H1 (cell line): ENCODE results near the gene RGS11. TPM values are rescaled to one million over a fixed set of nuclear protein-coding genes. Genes with fewer than 3 reads are reported as not detected.

Experiments used
- CTCF ChIA-PET: fragments of 300-600 bp; sonication (Branson Sonifier 250); formaldehyde crosslinking; loops from one replicate; lab custom pipeline; 2021; ENCODE audit not compliant: partially characterized antibody; lab: Charles Lee
- POLR2A ChIA-PET: fragments of 300-600 bp; sonication (Branson Sonifier 250); formaldehyde crosslinking; loops from one replicate; lab custom pipeline; 2021; ENCODE audit warnings: inconsistent platforms; ENCODE audit not compliant: partially characterized antibody; lab: Charles Lee
- DNase-seq, 2 experiments: peaks; one replicate each; pipeline versions ENCODE4 v3.0.0 to v3.0.0-alpha.2; 2010 to 2022; ENCODE audit warnings: low spot score in 2 of 2, low read depth in 1 of 2, mixed read lengths in 1 of 2
- FAIRE-seq: peaks from 2 replicates; lab custom pipeline; 2011; peaks lifted over from hg19 to GRCh38; lab: Jason Lieb, UNC
- H2AFZ ChIP-seq: 2 replicates; pipeline ENCODE4 v1.8.1; 2012; ENCODE audit warnings: low read length, inconsistent platforms
- H2AK5ac ChIP-seq: 2 replicates; pipeline ENCODE4 v1.6.1; 2013; ENCODE audit warnings: low read depth, low read length
- H2BK120ac ChIP-seq: replicated peaks from 2 replicates; pipeline ENCODE3; 2013; ENCODE audit warnings: low read depth, low read length, inconsistent platforms
- H2BK12ac ChIP-seq: 2 replicates; pipeline ENCODE4 v1.6.1; 2013; ENCODE audit warnings: low read depth, low read length
- H2BK15ac ChIP-seq: 2 replicates; pipeline ENCODE4 v1.6.1; 2013; ENCODE audit warnings: low read length
- H2BK20ac ChIP-seq: 2 replicates; pipeline ENCODE4 v1.6.1; 2013; ENCODE audit warnings: low read length
- H2BK5ac ChIP-seq: 2 replicates; pipeline ENCODE4 v1.6.1; 2013; ENCODE audit warnings: low read depth, low read length
- H3K14ac ChIP-seq: 2 replicates; pipeline ENCODE4 v1.6.1; 2013; ENCODE audit warnings: inconsistent platforms; ENCODE audit not compliant: insufficient read length
- H3K18ac ChIP-seq: 2 replicates; pipeline ENCODE4 v1.6.1; 2013; ENCODE audit warnings: low read length; ENCODE audit errors: extremely low read depth
- H3K23ac ChIP-seq: 2 replicates; pipeline ENCODE4 v1.6.1; 2013; ENCODE audit warnings: inconsistent platforms; ENCODE audit not compliant: insufficient read length
- H3K23me2 ChIP-seq: 2 replicates; pipeline ENCODE4 v1.6.1; 2013; ENCODE audit warnings: low read depth, low read length
- H3K27ac ChIP-seq: 2 replicates; pipeline ENCODE4 v1.6.1; 2011; ENCODE audit warnings: low read depth, low read length, inconsistent platforms
- H3K27me3 ChIP-seq, 4 experiments: replicated peaks in 1 of 4; 1 replicate in 1 of 4; 2 replicates in 3 of 4; pipeline versions ENCODE4 v1.6.1 to v1.8.1; 2011 to 2013; ENCODE audit warnings: low read length in 3 of 4, mild to moderate bottlenecking in 3 of 4, inconsistent platforms in 2 of 4, mixed read lengths in 2 of 4, moderate library complexity in 1 of 4; ENCODE audit not compliant: control insufficient read depth in 3 of 4, insufficient read depth in 3 of 4; ENCODE audit errors: extremely low read depth in 1 of 4
- H3K36me3 ChIP-seq, 4 experiments: 2 replicates each; pipeline versions ENCODE4 v1.6.1 to v1.8.1; 2011 to 2013; ENCODE audit warnings: mild to moderate bottlenecking in 4 of 4, low read length in 3 of 4, moderate library complexity in 2 of 4, control low read depth in 1 of 4, inconsistent platforms in 1 of 4; ENCODE audit not compliant: insufficient read depth in 4 of 4, control insufficient read depth in 2 of 4
- H3K4ac ChIP-seq: replicated peaks from 2 replicates; pipeline ENCODE3; 2013; ENCODE audit warnings: low read length, low read depth, mixed read lengths, inconsistent platforms; ENCODE audit not compliant: insufficient read length
- H3K4me1 ChIP-seq, 4 experiments: replicated peaks in 1 of 4; 1 replicate in 1 of 4; 2 replicates in 3 of 4; pipeline versions ENCODE4 v1.6.1 to v1.8.1; 2011 to 2013; ENCODE audit warnings: low read length in 3 of 4, inconsistent platforms in 2 of 4, mixed read lengths in 1 of 4; ENCODE audit not compliant: insufficient read depth in 4 of 4, control insufficient read depth in 3 of 4
- H3K4me2 ChIP-seq, 2 experiments: 2 replicates each; pipeline versions ENCODE4 v1.6.1 to v1.8.1; 2011 to 2013; ENCODE audit warnings: low read depth in 2 of 2, low read length in 2 of 2, control low read depth in 1 of 2, inconsistent platforms in 1 of 2, mild to moderate bottlenecking in 1 of 2; ENCODE audit not compliant: insufficient read depth in 1 of 2
- H3K4me3 ChIP-seq, 4 experiments: fragments of 200-600, 300-600 bp in 1 of 4; sonication (generic), shearing (Covaris generic), sonication (Bioruptor Twin) in 1 of 4; 2 replicates each; pipeline versions ENCODE4 v1.5.1 to v1.8.1; 2011 to 2016; ENCODE audit warnings: low read length in 4 of 4, low read depth in 3 of 4, control low read depth in 2 of 4, inconsistent platforms in 2 of 4, mild to moderate bottlenecking in 2 of 4, mixed read lengths in 1 of 4, moderate library complexity in 1 of 4; ENCODE audit not compliant: insufficient read depth in 2 of 4; ENCODE audit errors: extremely low read depth in 1 of 4
- H3K56ac ChIP-seq: replicated peaks from 2 replicates; pipeline ENCODE3; 2013; ENCODE audit warnings: low read depth, mild to moderate bottlenecking, mixed read lengths, low read length, inconsistent platforms; ENCODE audit not compliant: insufficient read length
- H3K79me1 ChIP-seq: 2 replicates; pipeline ENCODE4 v1.6.1; 2013; ENCODE audit warnings: low read depth, low read length, control low read depth
- H3K79me2 ChIP-seq, 2 experiments: 2 replicates each; pipeline versions ENCODE4 v1.6.1 to v1.8.1; 2012 to 2013; ENCODE audit warnings: low read length in 2 of 2, mild to moderate bottlenecking in 2 of 2, inconsistent platforms in 1 of 2; ENCODE audit not compliant: insufficient read depth in 2 of 2, control insufficient read depth in 1 of 2
- H3K9ac ChIP-seq, 4 experiments: replicated peaks in 1 of 4; 1 replicate in 1 of 4; 2 replicates in 3 of 4; pipeline versions ENCODE4 v1.6.1 to v1.8.1; 2011 to 2013; ENCODE audit warnings: low read depth in 3 of 4, low read length in 3 of 4, control low read depth in 2 of 4, mild to moderate bottlenecking in 2 of 4, moderate library complexity in 2 of 4, inconsistent platforms in 1 of 4; ENCODE audit errors: extremely low read depth in 1 of 4
- H3K9me3 ChIP-seq, 2 experiments: 2 replicates each; pipeline versions ENCODE4 v1.6.1 to v1.8.1; 2012 to 2013; ENCODE audit warnings: mild to moderate bottlenecking in 2 of 2, moderate library complexity in 2 of 2, control low read depth in 1 of 2, inconsistent platforms in 1 of 2, low read depth in 1 of 2, low read length in 1 of 2, mixed read lengths in 1 of 2; ENCODE audit not compliant: insufficient read depth in 2 of 2
- H4K20me1 ChIP-seq, 2 experiments: replicated peaks in 1 of 2; 2 replicates each; pipeline versions ENCODE3 to v1.8.1; 2011 to 2013; ENCODE audit warnings: inconsistent platforms in 2 of 2, low read length in 2 of 2, mild to moderate bottlenecking in 1 of 2; ENCODE audit not compliant: insufficient read depth in 2 of 2, control insufficient read depth in 1 of 2
- H4K5ac ChIP-seq: 2 replicates; pipeline ENCODE4 v1.6.1; 2013; ENCODE audit warnings: low read length, low read depth, mixed read lengths, inconsistent platforms; ENCODE audit not compliant: insufficient read length
- H4K8ac ChIP-seq: 2 replicates; pipeline ENCODE4 v1.8.0; 2013; ENCODE audit warnings: mild to moderate bottlenecking, moderate library complexity, low read length, inconsistent platforms; ENCODE audit not compliant: insufficient read depth; ENCODE audit errors: extremely low read depth
- H4K91ac ChIP-seq: replicated peaks from 2 replicates; pipeline ENCODE3; 2013; ENCODE audit warnings: low read length, mixed read lengths, inconsistent platforms; ENCODE audit not compliant: insufficient read length
- ATF2 ChIP-seq: IDR thresholded peaks from 2 replicates; pipeline ENCODE4 v1.6.1; 2012; ENCODE audit warnings: low read length, inconsistent platforms
- BRCA1 ChIP-seq: IDR thresholded peaks from 2 replicates; pipeline ENCODE4 v1.6.1; 2012; ENCODE audit warnings: low read depth, low read length, improper control_type of control experiment
- CHD2 ChIP-seq: IDR thresholded peaks from 2 replicates; pipeline ENCODE4 v1.6.1; 2012; ENCODE audit warnings: low read length, improper control_type of control experiment
- E2F6 ChIP-seq: IDR thresholded peaks from 2 replicates; pipeline ENCODE4 v1.6.1; 2012; ENCODE audit warnings: inconsistent platforms
- HDAC2 ChIP-seq, 2 experiments: fragments of 300-600 bp in 1 of 2; sonication (generic) in 1 of 2; IDR thresholded peaks; 2 replicates each; pipeline ENCODE4 v1.6.1; 2011 to 2012; ENCODE audit warnings: low read depth in 2 of 2, low read length in 2 of 2, mild to moderate bottlenecking in 2 of 2, moderate library complexity in 2 of 2, borderline replicate concordance in 1 of 2, inconsistent platforms in 1 of 2
- HDAC6 ChIP-seq: IDR thresholded peaks from one replicate; pipeline ENCODE4 v1.7.1; 2012; ENCODE audit warnings: low read depth, mild to moderate bottlenecking, inconsistent platforms, low read length, moderate library complexity
- POLR2A ChIP-seq, 2 experiments: IDR thresholded peaks; 1 replicate in 1 of 2; 2 replicates in 1 of 2; pipeline ENCODE4 v1.6.1; 2011; ENCODE audit warnings: low read depth in 2 of 2, low read length in 2 of 2, mild to moderate bottlenecking in 2 of 2; ENCODE audit errors: control extremely low read depth in 1 of 2
- RXRA ChIP-seq: IDR thresholded peaks from 2 replicates; pipeline ENCODE4 v1.6.1; 2011; ENCODE audit warnings: low read depth, mild to moderate bottlenecking, low read length, moderate library complexity; ENCODE audit not compliant: insufficient read depth
- ZNF274 ChIP-seq: IDR thresholded peaks from 2 replicates; pipeline ENCODE4 v1.7.0; 2012; ENCODE audit warnings: low read length, borderline replicate concordance; ENCODE audit errors: extremely low read depth
- WGBS, 2 experiments: shearing (Covaris generic) in 1 of 2; methylation state at CpG; one replicate each; pipeline versions ENCODE4 v1.1.6 to v1.1.7; 2013 to 2015; ENCODE audit warnings: low lambda C conversion rate in 2 of 2, mixed read lengths in 2 of 2, inconsistent platforms in 1 of 2, low coverage in 1 of 2, missing lambda C conversion rate in 1 of 2; ENCODE audit not compliant: insufficient replicate concordance in 2 of 2, insufficient coverage in 1 of 2, insufficient read length in 1 of 2; ENCODE audit errors: extremely low coverage in 1 of 2, missing lambda C conversion rate in 1 of 2; 5-methylcytosine and 5-hydroxymethylcytosine counted together
- polyA plus RNA-seq, 7 experiments: library from polyadenylated mRNA; depleted of rRNA in 3 of 7; stranded (reverse) in 5 of 7; unstranded in 2 of 7; fragments of >200 nt in 5 of 7; fragments of 200-250 nt in 2 of 7; gene quantifications; 1 replicate in 5 of 7; 2 replicates in 1 of 7; 4 replicates in 1 of 7; pipeline versions ENCODE4 v1.2.1 to v1.2.3, GENCODE V29; 2011 to 2013; ENCODE audit warnings: missing spikeins in 2 of 7, mixed read lengths in 2 of 7
- total RNA-seq: library from RNA; stranded (reverse); fragmentation: NEBNext Ultra II Directional; extraction: Animal tissue kit (Norgen Biotek cat#: 25700); gene quantifications from 2 replicates; pipeline ENCODE4 v1.2.1, GENCODE V29; 2021

RGS11 gene
- total and polyA plus RNA-seq, 2 of the 8 experiments (the other 6 are each of a cell fraction or from before 2014, with no cell fraction given) = 0.84 to 1.2 TPM

- no peaks in the 10 kb centered on the region for H3K4me1 ChIP-seq
- H3K9ac ChIP-seq = no peak overlapping the region; a peak in 1 of 7 replicates
- H3K9me3 ChIP-seq = peaks cover 0 to 5% of the 10 kb centered on the region in 2 experiments; a peak in 1 of 4 replicates
- 94% methylated on average over 31 of the region's 33 CpGs; no CpG with 5 or more reads in 1 of the 2 experiments for WGBS, 2 experiments
- H3K4me3 ChIP-seq = no peak overlapping the region
- no peaks in the 10 kb centered on the region for H3K27me3 ChIP-seq
- no peak overlapping the region for H2BK15ac ChIP-seq
- H2AK5ac ChIP-seq = no peak overlapping the region
- ChIA-PET POLR2A (interaction anchor here (1.4 to 1.8 kb wide), 2 partner anchors 20 to 53 kb away, joined by 4 read pairs; no protein-coding TSS in a partner anchor), CTCF (no interaction called here)
- no peak overlapping the region for H3K4me2 ChIP-seq
- H3K79me2 ChIP-seq = no peaks in the 10 kb centered on the region
- H3K36me3 ChIP-seq = peaks cover 7 to 24% (median 8%) of the 10 kb centered on the region in 4 experiments; a peak in 6 of 8 replicates
- H3K27ac ChIP-seq = no peak overlapping the region
- H3K4ac ChIP-seq = no peak overlapping the region
- H4K8ac ChIP-seq = no peak overlapping the region
- no peak overlapping the region for H3K14ac ChIP-seq
- no peak overlapping the region for H2BK20ac ChIP-seq
- H3K56ac ChIP-seq = no peak overlapping the region
- H2BK5ac ChIP-seq = 0 out of 2 replicates have a peak overlapping the region, but pooled peaks have one; percentile 35
- no peak overlapping the region for H2BK120ac ChIP-seq
- no peak overlapping the region for H2BK12ac ChIP-seq
- H4K20me1 ChIP-seq = peaks cover 0 to 6% of the 10 kb centered on the region in 2 experiments
- FAIRE-seq (no peak), DNase-seq (no peak)
- no peaks in the 10 kb centered on the region for H3K23me2 ChIP-seq
- no peak overlapping the region for H3K23ac ChIP-seq
- H3K79me1 ChIP-seq = no peaks in the 10 kb centered on the region; the same call in 1 of the 2 replicates
- no peak overlapping the region for H2AFZ ChIP-seq
- H3K18ac ChIP-seq = no peak overlapping the region
- H4K91ac ChIP-seq = no peak overlapping the region
- no peak overlapping the region for H4K5ac ChIP-seq
- TF ChIP-seq HDAC2 (IDR thresholded peaks at IDR 0.05; ENCODE audit: borderline replicate concordance in 1 of 2, low read depth in 2 of 2, low read length in 2 of 2) (no peak), CHD2 (no peak), ZNF274 (no peak), ATF2 (no peak), POLR2A (IDR thresholded peaks at IDR 0.05; ENCODE audit: control extremely low read depth in 1 of 2, low read depth in 2 of 2, low read length in 2 of 2) (no peak), BRCA1 (no peak), RXRA (no peak), HDAC6 (no peak), E2F6 (no peak)
Measured at GRCh38 chr16:287981-288920, 12.5 kb upstream of the RGS11 start.
